ENCODE measurements around the gene CREM.

CREM gene

GRCh38 chr10:35219891-35220890 is 93.5 kb downstream of the CREM start:
- DNase-seq (ENCODE audit: low read depth) = no peak

GRCh38 chr10:35223016-35223415 is 96.4 kb downstream of the CREM start:
- no peak for DNase-seq (ENCODE audit: low read depth)

- no peak for DNase-seq (ENCODE audit: low read depth)
Observed at GRCh38 chr10:35224045-35224740, 97.5 kb downstream of the CREM start.

- DNase-seq (ENCODE audit: low read depth) = no peak
Observed at GRCh38 chr10:35225204-35225603, 98.6 kb downstream of the CREM start.

GRCh38 chr10:35226507-35226906 is 99.9 kb downstream of the CREM start:
- no peak for DNase-seq (ENCODE audit: low read depth)

- DNase-seq (ENCODE audit: low read depth) = no peak
Observed at GRCh38 chr10:35228058-35228457, 101.4 kb downstream of the CREM start.

GRCh38 chr10:35231646-35232045 is 105.0 kb downstream of the CREM start:
- DNase-seq (ENCODE audit: low read depth) = no peak

- DNase-seq (ENCODE audit: low read depth) = no peak
Observed at GRCh38 chr10:35232527-35232926, 105.9 kb downstream of the CREM start.

- DNase-seq (ENCODE audit: low read depth) = no peak
Observed at GRCh38 chr10:35234073-35234472, 107.4 kb downstream of the CREM start.

- DNase-seq (ENCODE audit: low read depth) = no peak
Observed at GRCh38 chr10:35236739-35237138, 110.1 kb downstream of the CREM start.

GRCh38 chr10:35237766-35238512 is 111.3 kb downstream of the CREM start:
- no peak for DNase-seq (ENCODE audit: low read depth)

GRCh38 chr10:35244549-35244948 is 117.9 kb downstream of the CREM start:
- no peak for DNase-seq (ENCODE audit: low read depth)

- no peak for DNase-seq (ENCODE audit: low read depth)
Observed at GRCh38 chr10:35246770-35247343, 120.2 kb downstream of the CREM start.

GRCh38 chr10:35251373-35252100 is 124.9 kb downstream of the CREM start:
- no peak for DNase-seq (ENCODE audit: low read depth)

GRCh38 chr10:35257057-35257983 is 130.7 kb downstream of the CREM start:
- no peak for DNase-seq (ENCODE audit: low read depth)

GRCh38 chr10:35259769-35260397 is 133.2 kb downstream of the CREM start:
- no peak for DNase-seq (ENCODE audit: low read depth)

- no peak for DNase-seq (ENCODE audit: low read depth)
Observed at GRCh38 chr10:35262436-35262835, 135.8 kb downstream of the CREM start.

Measured in stimulated activated CD8-positive, alpha-beta memory T cell treated with anti-CD3 and anti-CD28 coated beads, Interleukin-15, amount 100 ng/mL, for 24 hours (primary cell).